HEK293 (cell line): ENCODE results near the gene ADAMTS2.

ENCODE experiments used
- CTCF ChIA-PET: fragments of 350-600 bp; formaldehyde crosslinking; extraction: SDS; loops from one replicate; lab custom pipeline; 2021; ENCODE audit warnings: antibody characterized with exemption; lab: Yijun Ruan, JAX
- POLR2A ChIA-PET: fragments of 300-600 bp; formaldehyde crosslinking; extraction: SDS; loops from one replicate; lab custom pipeline; 2020; ENCODE audit warnings: antibody characterized with exemption, inconsistent platforms; lab: Yijun Ruan, JAX
- H3K27ac ChIP-seq: fragments of 200-500 bp; sonication (Bioruptor generic); 2 replicates; pipeline ENCODE4 v1.5.1; 2014; ENCODE audit warnings: low read depth, low read length, control low read depth, inconsistent platforms; ENCODE audit errors: extremely low read depth
- H3K36me3 ChIP-seq, 2 experiments: fragments of 200-500 bp in 1 of 2; sonication (Bioruptor generic) in 1 of 2; 1 replicate in 1 of 2; 2 replicates in 1 of 2; pipeline ENCODE4 v1.5.1; 2014 to 2017; ENCODE audit warnings: inconsistent platforms in 2 of 2, low read length in 2 of 2; ENCODE audit not compliant: control insufficient read depth in 2 of 2, insufficient read depth in 1 of 2
- H3K4me1 ChIP-seq: fragments of 200-500 bp; sonication (Bioruptor generic); 2 replicates; pipeline ENCODE4 v1.5.1; 2014; ENCODE audit warnings: mild to moderate bottlenecking, low read length, inconsistent platforms; ENCODE audit not compliant: control insufficient read depth, insufficient read depth
- H3K4me3 ChIP-seq: 2 replicates; pipeline ENCODE4 v1.5.1; 2011; ENCODE audit warnings: low read depth, mild to moderate bottlenecking, control low read depth, low read length, moderate library complexity
- H3K9me3 ChIP-seq: fragments of 200-500 bp; sonication (Bioruptor generic); 2 replicates; pipeline ENCODE4 v1.5.1; 2014; ENCODE audit warnings: low read depth, low read length, inconsistent platforms; ENCODE audit not compliant: control insufficient read depth, insufficient read depth
- EGR2 ChIP-seq: fragments of 450-650 bp; formaldehyde crosslinking; IDR thresholded peaks from 2 replicates; pipeline ENCODE4 v1.5.1; 2016; ENCODE audit warnings: low read depth, missing biosample characterization, missing genetic modification characterization
- KLF10 ChIP-seq: fragments of 450-650 bp; IDR thresholded peaks from 2 replicates; pipeline ENCODE4 v1.5.1; 2018; ENCODE audit warnings: missing biosample characterization, mild to moderate bottlenecking, missing genetic modification characterization
- SCRT2 ChIP-seq: fragments of 450-650 bp; formaldehyde crosslinking; IDR thresholded peaks from 2 replicates; pipeline ENCODE4 v1.5.1; 2016; ENCODE audit warnings: missing biosample characterization, missing genetic modification characterization
- SP2 ChIP-seq: fragments of 450-650 bp; formaldehyde crosslinking; IDR thresholded peaks from 2 replicates; pipeline ENCODE4 v1.5.1; 2016; ENCODE audit warnings: missing biosample characterization, missing genetic modification characterization
- ZBTB48 ChIP-seq: fragments of 450-650 bp; formaldehyde crosslinking; IDR thresholded peaks from 2 replicates; pipeline ENCODE4 v1.5.1; 2016; ENCODE audit warnings: missing biosample characterization, missing genetic modification characterization
- ZBTB8A ChIP-seq: fragments of 450-650 bp; formaldehyde crosslinking; IDR thresholded peaks from 2 replicates; pipeline ENCODE4 v1.5.1; 2016; ENCODE audit warnings: missing biosample characterization, missing genetic modification characterization
- ZFP41 ChIP-seq: fragments of 450-650 bp; formaldehyde crosslinking; IDR thresholded peaks from 2 replicates; pipeline ENCODE4 v1.5.1; 2016; ENCODE audit warnings: missing biosample characterization, missing genetic modification characterization, borderline replicate concordance
- ZNF140 ChIP-seq: fragments of 450-650 bp; formaldehyde crosslinking; IDR thresholded peaks from 2 replicates; pipeline ENCODE4 v1.5.1; 2016; ENCODE audit warnings: missing biosample characterization, missing genetic modification characterization
- ZNF155 ChIP-seq: fragments of 450-650 bp; formaldehyde crosslinking; IDR thresholded peaks from 2 replicates; pipeline ENCODE4 v1.5.1; 2016; ENCODE audit warnings: missing biosample characterization, missing genetic modification characterization
- ZNF157 ChIP-seq: fragments of 450-650 bp; formaldehyde crosslinking; IDR thresholded peaks from 2 replicates; pipeline ENCODE4 v1.5.1; 2016; ENCODE audit warnings: missing biosample characterization, missing genetic modification characterization
- ZNF19 ChIP-seq: fragments of 450-650 bp; formaldehyde crosslinking; IDR thresholded peaks from 2 replicates; pipeline ENCODE4; 2016; ENCODE audit warnings: missing biosample characterization, missing genetic modification characterization, low read depth
- ZNF2 ChIP-seq: fragments of 450-650 bp; formaldehyde crosslinking; IDR thresholded peaks from 2 replicates; pipeline ENCODE4 v1.5.1; 2016; ENCODE audit warnings: missing biosample characterization, missing genetic modification characterization
- ZNF266 ChIP-seq: fragments of 450-650 bp; formaldehyde crosslinking; IDR thresholded peaks from 2 replicates; pipeline ENCODE4 v1.5.1; 2016; ENCODE audit warnings: missing biosample characterization, missing genetic modification characterization, low read depth
- ZNF48 ChIP-seq: fragments of 450-650 bp; formaldehyde crosslinking; IDR thresholded peaks from 2 replicates; pipeline ENCODE4 v1.5.1; 2016; ENCODE audit warnings: missing biosample characterization, missing genetic modification characterization
- ZNF596 ChIP-seq: fragments of 450-650 bp; IDR thresholded peaks from 2 replicates; pipeline ENCODE4 v1.5.0; 2018; ENCODE audit warnings: missing biosample characterization, mild to moderate bottlenecking, missing genetic modification characterization, moderate library complexity
- ZNF600 ChIP-seq: fragments of 450-650 bp; formaldehyde crosslinking; IDR thresholded peaks from 2 replicates; pipeline ENCODE4 v1.5.1; 2016; ENCODE audit warnings: missing biosample characterization, missing genetic modification characterization
- ZNF670 ChIP-seq: fragments of 450-650 bp; formaldehyde crosslinking; IDR thresholded peaks from 2 replicates; pipeline ENCODE4 v1.5.1; 2016; ENCODE audit warnings: missing biosample characterization, missing genetic modification characterization, low read depth
- ZSCAN16 ChIP-seq: fragments of 450-650 bp; formaldehyde crosslinking; IDR thresholded peaks from 2 replicates; pipeline ENCODE4 v1.5.1; 2016; ENCODE audit warnings: missing biosample characterization, missing genetic modification characterization
- ZSCAN23 ChIP-seq: fragments of 450-650 bp; formaldehyde crosslinking; IDR thresholded peaks from 2 replicates; pipeline ENCODE4 v1.5.1; 2016; ENCODE audit warnings: missing biosample characterization, missing genetic modification characterization
- TF ChIP-seq, protein P1 (sequence below): fragments of 450-650 bp; formaldehyde crosslinking; IDR thresholded peaks from 2 replicates; pipeline ENCODE4 v1.5.1; 2016; ENCODE audit warnings: missing biosample characterization, missing genetic modification characterization
- TF ChIP-seq, protein P2 (sequence below): fragments of 450-650 bp; formaldehyde crosslinking; IDR thresholded peaks from 2 replicates; pipeline ENCODE4 v1.5.0; 2017; ENCODE audit warnings: missing biosample characterization, missing genetic modification characterization, borderline replicate concordance
- TF ChIP-seq, protein P3 (sequence below): fragments of 450-650 bp; formaldehyde crosslinking; IDR thresholded peaks from 2 replicates; pipeline ENCODE4 v1.5.1; 2016; ENCODE audit warnings: missing biosample characterization, missing genetic modification characterization, borderline replicate concordance
- TF ChIP-seq, protein P4 (sequence below): fragments of 450-650 bp; formaldehyde crosslinking; IDR thresholded peaks from 2 replicates; pipeline ENCODE4 v1.5.1; 2016; ENCODE audit warnings: missing biosample characterization, missing genetic modification characterization

Gene ADAMTS2

DNA sequence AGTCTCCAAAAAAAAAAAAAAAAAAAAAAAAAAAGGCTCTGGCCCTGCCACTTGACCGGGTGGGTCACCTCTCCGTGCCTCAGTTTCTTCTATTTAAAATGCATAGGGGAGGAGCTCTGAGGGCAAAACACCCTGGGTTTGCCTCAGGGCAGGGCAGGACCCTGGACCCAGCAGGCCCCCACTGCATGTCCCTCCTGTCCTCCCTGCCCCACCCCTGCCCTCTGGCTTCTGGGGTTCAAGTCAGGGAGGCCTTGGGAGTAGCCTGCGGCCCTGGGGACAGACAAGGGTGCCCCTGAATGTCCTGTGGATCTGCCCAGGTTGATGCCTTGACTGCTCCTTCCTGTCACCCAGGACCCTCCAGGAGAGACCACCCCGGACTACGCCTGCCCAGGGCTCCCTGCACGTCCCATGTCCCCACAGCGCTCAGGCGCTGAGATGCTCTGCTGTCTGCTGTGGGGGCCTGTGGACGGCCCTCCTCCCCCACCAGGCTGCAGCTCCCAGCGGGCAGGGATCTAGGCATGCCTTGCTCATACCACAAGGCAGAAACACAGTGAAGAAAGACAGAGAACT is 35.4 kb downstream of the ADAMTS2 start:
- CTCF ChIA-PET: no interaction called here
- no peaks in the 10 kb centered on the region for H3K9me3 ChIP-seq
- H3K27ac ChIP-seq: no peak overlapping the region
- no peak for TF ChIP-seq ZNF596
- no peak for TF ChIP-seq ZNF19
- TF ChIP-seq ZNF670 (tag by site-specific recombination): no peak
- TF ChIP-seq ZBTB48 (tag by site-specific recombination): no peak
- TF ChIP-seq ZNF157 (tag by site-specific recombination): no peak
- no peak for TF ChIP-seq EGR2 (tag by site-specific recombination)
- TF ChIP-seq SP2 (tag by site-specific recombination): no peak
- TF ChIP-seq ZNF155 (tag by site-specific recombination): no peak
- TF ChIP-seq ZBTB8A (tag by site-specific recombination): no peak
- TF ChIP-seq, protein P1, sequence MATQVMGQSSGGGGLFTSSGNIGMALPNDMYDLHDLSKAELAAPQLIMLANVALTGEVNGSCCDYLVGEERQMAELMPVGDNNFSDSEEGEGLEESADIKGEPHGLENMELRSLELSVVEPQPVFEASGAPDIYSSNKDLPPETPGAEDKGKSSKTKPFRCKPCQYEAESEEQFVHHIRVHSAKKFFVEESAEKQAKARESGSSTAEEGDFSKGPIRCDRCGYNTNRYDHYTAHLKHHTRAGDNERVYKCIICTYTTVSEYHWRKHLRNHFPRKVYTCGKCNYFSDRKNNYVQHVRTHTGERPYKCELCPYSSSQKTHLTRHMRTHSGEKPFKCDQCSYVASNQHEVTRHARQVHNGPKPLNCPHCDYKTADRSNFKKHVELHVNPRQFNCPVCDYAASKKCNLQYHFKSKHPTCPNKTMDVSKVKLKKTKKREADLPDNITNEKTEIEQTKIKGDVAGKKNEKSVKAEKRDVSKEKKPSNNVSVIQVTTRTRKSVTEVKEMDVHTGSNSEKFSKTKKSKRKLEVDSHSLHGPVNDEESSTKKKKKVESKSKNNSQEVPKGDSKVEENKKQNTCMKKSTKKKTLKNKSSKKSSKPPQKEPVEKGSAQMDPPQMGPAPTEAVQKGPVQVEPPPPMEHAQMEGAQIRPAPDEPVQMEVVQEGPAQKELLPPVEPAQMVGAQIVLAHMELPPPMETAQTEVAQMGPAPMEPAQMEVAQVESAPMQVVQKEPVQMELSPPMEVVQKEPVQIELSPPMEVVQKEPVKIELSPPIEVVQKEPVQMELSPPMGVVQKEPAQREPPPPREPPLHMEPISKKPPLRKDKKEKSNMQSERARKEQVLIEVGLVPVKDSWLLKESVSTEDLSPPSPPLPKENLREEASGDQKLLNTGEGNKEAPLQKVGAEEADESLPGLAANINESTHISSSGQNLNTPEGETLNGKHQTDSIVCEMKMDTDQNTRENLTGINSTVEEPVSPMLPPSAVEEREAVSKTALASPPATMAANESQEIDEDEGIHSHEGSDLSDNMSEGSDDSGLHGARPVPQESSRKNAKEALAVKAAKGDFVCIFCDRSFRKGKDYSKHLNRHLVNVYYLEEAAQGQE (tag by site-specific recombination): no peak
- TF ChIP-seq ZNF2: no peak
- TF ChIP-seq, protein P2, sequence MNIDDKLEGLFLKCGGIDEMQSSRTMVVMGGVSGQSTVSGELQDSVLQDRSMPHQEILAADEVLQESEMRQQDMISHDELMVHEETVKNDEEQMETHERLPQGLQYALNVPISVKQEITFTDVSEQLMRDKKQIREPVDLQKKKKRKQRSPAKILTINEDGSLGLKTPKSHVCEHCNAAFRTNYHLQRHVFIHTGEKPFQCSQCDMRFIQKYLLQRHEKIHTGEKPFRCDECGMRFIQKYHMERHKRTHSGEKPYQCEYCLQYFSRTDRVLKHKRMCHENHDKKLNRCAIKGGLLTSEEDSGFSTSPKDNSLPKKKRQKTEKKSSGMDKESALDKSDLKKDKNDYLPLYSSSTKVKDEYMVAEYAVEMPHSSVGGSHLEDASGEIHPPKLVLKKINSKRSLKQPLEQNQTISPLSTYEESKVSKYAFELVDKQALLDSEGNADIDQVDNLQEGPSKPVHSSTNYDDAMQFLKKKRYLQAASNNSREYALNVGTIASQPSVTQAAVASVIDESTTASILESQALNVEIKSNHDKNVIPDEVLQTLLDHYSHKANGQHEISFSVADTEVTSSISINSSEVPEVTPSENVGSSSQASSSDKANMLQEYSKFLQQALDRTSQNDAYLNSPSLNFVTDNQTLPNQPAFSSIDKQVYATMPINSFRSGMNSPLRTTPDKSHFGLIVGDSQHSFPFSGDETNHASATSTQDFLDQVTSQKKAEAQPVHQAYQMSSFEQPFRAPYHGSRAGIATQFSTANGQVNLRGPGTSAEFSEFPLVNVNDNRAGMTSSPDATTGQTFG (tag by site-specific recombination): no peak
- no peak for TF ChIP-seq ZFP41 (tag by site-specific recombination)
- TF ChIP-seq, protein P3, sequence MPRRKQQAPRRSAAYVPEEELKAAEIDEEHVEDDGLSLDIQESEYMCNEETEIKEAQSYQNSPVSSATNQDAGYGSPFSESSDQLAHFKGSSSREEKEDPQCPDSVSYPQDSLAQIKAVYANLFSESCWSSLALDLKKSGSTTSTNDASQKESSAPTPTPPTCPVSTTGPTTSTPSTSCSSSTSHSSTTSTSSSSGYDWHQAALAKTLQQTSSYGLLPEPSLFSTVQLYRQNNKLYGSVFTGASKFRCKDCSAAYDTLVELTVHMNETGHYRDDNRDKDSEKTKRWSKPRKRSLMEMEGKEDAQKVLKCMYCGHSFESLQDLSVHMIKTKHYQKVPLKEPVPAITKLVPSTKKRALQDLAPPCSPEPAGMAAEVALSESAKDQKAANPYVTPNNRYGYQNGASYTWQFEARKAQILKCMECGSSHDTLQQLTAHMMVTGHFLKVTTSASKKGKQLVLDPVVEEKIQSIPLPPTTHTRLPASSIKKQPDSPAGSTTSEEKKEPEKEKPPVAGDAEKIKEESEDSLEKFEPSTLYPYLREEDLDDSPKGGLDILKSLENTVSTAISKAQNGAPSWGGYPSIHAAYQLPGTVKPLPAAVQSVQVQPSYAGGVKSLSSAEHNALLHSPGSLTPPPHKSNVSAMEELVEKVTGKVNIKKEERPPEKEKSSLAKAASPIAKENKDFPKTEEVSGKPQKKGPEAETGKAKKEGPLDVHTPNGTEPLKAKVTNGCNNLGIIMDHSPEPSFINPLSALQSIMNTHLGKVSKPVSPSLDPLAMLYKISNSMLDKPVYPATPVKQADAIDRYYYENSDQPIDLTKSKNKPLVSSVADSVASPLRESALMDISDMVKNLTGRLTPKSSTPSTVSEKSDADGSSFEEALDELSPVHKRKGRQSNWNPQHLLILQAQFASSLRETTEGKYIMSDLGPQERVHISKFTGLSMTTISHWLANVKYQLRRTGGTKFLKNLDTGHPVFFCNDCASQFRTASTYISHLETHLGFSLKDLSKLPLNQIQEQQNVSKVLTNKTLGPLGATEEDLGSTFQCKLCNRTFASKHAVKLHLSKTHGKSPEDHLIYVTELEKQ (tag by site-specific recombination): no peak
- no peak for TF ChIP-seq ZSCAN23 (tag by site-specific recombination)
- TF ChIP-seq ZSCAN16 (tag by site-specific recombination): no peak
- TF ChIP-seq ZNF266 (tag by site-specific recombination): no peak
- TF ChIP-seq, all 188 proteins: peak for 0
- no peaks in the 10 kb centered on the region for H3K36me3 ChIP-seq
- POLR2A ChIA-PET: no interaction called here
- H3K4me1 ChIP-seq: no peaks in the 10 kb centered on the region
- no peak overlapping the region for H3K4me3 ChIP-seq

DNA sequence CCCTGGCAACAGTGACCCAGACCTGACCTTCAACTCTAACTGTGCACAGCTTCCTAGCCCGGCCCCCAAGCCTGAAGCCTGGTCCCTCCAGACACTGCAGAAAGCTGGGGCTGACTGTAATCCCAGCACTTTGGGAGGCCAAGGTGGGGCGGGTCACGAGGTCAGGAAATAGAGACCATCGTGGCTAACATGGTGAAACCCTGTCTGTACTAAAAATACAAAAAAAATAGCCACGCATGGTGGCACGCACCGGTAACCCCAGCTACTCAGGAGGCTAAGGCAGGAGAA is 35.9 kb downstream of the ADAMTS2 start:
- H3K27ac ChIP-seq: no peak overlapping the region
- H3K4me1 ChIP-seq: no peaks in the 10 kb centered on the region
- H3K9me3 ChIP-seq: no peaks in the 10 kb centered on the region
- TF ChIP-seq ZNF140 (tag by site-specific recombination) (no peak), SCRT2 (tag by site-specific recombination) (no peak), KLF10 (tag by site-specific recombination) (no peak), ZNF48 (no peak), ZNF600 (tag by site-specific recombination) (no peak)
- TF ChIP-seq, protein P4, sequence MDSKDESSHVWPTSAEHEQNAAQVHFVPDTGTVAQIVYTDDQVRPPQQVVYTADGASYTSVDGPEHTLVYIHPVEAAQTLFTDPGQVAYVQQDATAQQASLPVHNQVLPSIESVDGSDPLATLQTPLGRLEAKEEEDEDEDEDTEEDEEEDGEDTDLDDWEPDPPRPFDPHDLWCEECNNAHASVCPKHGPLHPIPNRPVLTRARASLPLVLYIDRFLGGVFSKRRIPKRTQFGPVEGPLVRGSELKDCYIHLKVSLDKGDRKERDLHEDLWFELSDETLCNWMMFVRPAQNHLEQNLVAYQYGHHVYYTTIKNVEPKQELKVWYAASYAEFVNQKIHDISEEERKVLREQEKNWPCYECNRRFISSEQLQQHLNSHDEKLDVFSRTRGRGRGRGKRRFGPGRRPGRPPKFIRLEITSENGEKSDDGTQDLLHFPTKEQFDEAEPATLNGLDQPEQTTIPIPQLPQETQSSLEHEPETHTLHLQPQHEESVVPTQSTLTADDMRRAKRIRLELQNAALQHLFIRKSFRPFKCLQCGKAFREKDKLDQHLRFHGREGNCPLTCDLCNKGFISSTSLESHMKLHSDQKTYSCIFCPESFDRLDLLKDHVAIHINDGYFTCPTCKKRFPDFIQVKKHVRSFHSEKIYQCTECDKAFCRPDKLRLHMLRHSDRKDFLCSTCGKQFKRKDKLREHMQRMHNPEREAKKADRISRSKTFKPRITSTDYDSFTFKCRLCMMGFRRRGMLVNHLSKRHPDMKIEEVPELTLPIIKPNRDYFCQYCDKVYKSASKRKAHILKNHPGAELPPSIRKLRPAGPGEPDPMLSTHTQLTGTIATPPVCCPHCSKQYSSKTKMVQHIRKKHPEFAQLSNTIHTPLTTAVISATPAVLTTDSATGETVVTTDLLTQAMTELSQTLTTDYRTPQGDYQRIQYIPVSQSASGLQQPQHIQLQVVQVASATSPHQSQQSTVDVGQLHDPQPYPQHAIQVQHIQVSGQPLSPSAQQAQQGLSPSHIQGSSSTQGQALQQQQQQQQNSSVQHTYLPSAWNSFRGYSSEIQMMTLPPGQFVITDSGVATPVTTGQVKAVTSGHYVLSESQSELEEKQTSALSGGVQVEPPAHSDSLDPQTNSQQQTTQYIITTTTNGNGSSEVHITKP (tag by site-specific recombination): no peak
- H3K4me3 ChIP-seq: no peak overlapping the region
- CTCF ChIA-PET: no interaction called here
- no peaks in the 10 kb centered on the region for H3K36me3 ChIP-seq
- POLR2A ChIA-PET: no interaction called here
